HL-60 (cell line): ENCODE data around the gene BICD2.

Source experiments
- DNase-seq, 2 experiments: peaks; one replicate each; pipeline ENCODE4 v3.0.0-alpha.2; 2010 to 2020; ENCODE audit warnings: low read depth in 1 of 2, low spot score in 1 of 2
- H3K27ac ChIP-seq: fragments of 250-450 bp; sonication (Bioruptor Pico); replicated peaks from 2 replicates; pipeline ENCODE4 v1.5.1; 2020; ENCODE audit warnings: mild to moderate bottlenecking, moderate library complexity
- H3K27me3 ChIP-seq: fragments of 250-450 bp; sonication (Bioruptor Pico); 2 replicates; pipeline ENCODE4 v1.5.1; 2021; ENCODE audit warnings: mild to moderate bottlenecking, moderate library complexity; ENCODE audit not compliant: insufficient read depth, poor library complexity, severe bottlenecking
- H3K4me3 ChIP-seq: replicated peaks from 2 replicates; pipeline ENCODE4 v1.5.1; 2011; ENCODE audit warnings: mild to moderate bottlenecking, control low read depth, low read length; ENCODE audit not compliant: insufficient read depth
- CTCF ChIP-seq: IDR thresholded peaks from one replicate; pipeline ENCODE4 v1.5.1; 2011; ENCODE audit warnings: low read length, control low read depth, inconsistent platforms; ENCODE audit not compliant: insufficient read depth
- GABPA ChIP-seq: IDR thresholded peaks from 2 replicates; pipeline ENCODE4 v1.6.1; 2012; ENCODE audit warnings: low read depth
- POLR2AphosphoS5 ChIP-seq: IDR thresholded peaks from 2 replicates; pipeline ENCODE4 v1.6.1; 2012; ENCODE audit warnings: low read depth
- REST ChIP-seq: IDR thresholded peaks from 2 replicates; pipeline ENCODE4 v1.6.1; 2012; ENCODE audit warnings: low read depth; ENCODE audit not compliant: insufficient replicate concordance
- SPI1 ChIP-seq: IDR thresholded peaks from 2 replicates; pipeline ENCODE4 v1.6.1; 2012; ENCODE audit warnings: low read depth, mild to moderate bottlenecking, borderline replicate concordance

The BICD2 gene

GRCh38 chr9:92723801-92724323 lies 40.8 kb downstream of the BICD2 start:
- Histone ChIP-seq H3K27me3 (no peaks in the 10 kb centered on the region), H3K27ac (no peak overlapping the region), H3K4me3 (no peak overlapping the region)
- TF ChIP-seq GABPA (no peak), POLR2AphosphoS5 (no peak), SPI1 (no peak), CTCF (no peak), REST (no peak)
- no peak for DNase-seq

DNA sequence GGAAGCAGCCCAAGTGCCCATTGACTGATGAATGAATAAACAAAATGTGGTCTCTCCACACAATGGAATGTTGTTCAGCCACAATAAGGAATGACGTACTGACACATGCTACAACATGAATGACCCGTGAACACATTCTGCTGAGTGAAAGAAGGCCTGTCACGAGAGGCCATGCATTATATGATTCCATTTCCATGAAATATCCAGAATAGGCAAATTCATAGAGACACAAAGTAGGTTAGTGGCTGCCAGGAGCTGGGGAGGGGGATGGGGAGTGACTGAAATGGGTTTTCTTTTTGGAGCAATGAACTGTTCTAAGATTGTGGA lies 41.4 kb downstream of the BICD2 start:
- no peak for DNase-seq
- TF ChIP-seq REST (no peak), CTCF (no peak), SPI1 (no peak), POLR2AphosphoS5 (no peak), GABPA (no peak)
- Histone ChIP-seq H3K4me3 (no peak overlapping the region), H3K27ac (no peak overlapping the region), H3K27me3 (no peaks in the 10 kb centered on the region)

GRCh38 chr9:92722386-92723298 lies 42.0 kb downstream of the BICD2 start:
- Histone ChIP-seq H3K27ac (no peak overlapping the region), H3K4me3 (no peak overlapping the region), H3K27me3 (no peaks in the 10 kb centered on the region)
- TF ChIP-seq GABPA (no peak), CTCF (no peak), SPI1 (no peak), REST (no peak), POLR2AphosphoS5 (no peak)
- no peak for DNase-seq
